Measurements from ENCODE around the gene RBMS1. TPM values are rescaled to one million over a fixed set of nuclear protein-coding genes. Genes with fewer than 3 reads are reported as not detected.

The RBMS1 gene
- total RNA-seq, 1 donor from 2014 or later: 53.0 TPM

GRCh38 chr2:160242893-160243564 is 250.6 kb downstream of the RBMS1 start:
- intact Hi-C loops (cut with DNase I): no loop called here
- peak; percentile 45 for ATAC-seq (ENCODE audit: poor library complexity)
- DNase-seq: no peak

- DNase-seq (no peak), ATAC-seq (ENCODE audit: poor library complexity) (peak; percentile 59)
- intact Hi-C loops (cut with DNase I): no loop called here
These were observed 252.1 kb downstream of the RBMS1 start for GRCh38 chr2:160241251-160242137.

GRCh38 chr2:160239436-160239835 is 254.2 kb downstream of the RBMS1 start:
- DNase-seq: no peak
- intact Hi-C loops (cut with DNase I): no loop called here
- no peak for ATAC-seq (ENCODE audit: poor library complexity)

GRCh38 chr2:160238392-160238791 is 255.2 kb downstream of the RBMS1 start:
- intact Hi-C loops (cut with DNase I): no loop called here
- ATAC-seq (ENCODE audit: poor library complexity) (peak; percentile 43), DNase-seq (no peak)

GRCh38 chr2:160232905-160233475 is 260.6 kb downstream of the RBMS1 start:
- no peak for DNase-seq
- no peak for ATAC-seq (ENCODE audit: poor library complexity)
- intact Hi-C loops (cut with DNase I): no loop called here

- no peak for ATAC-seq (ENCODE audit: poor library complexity)
- DNase-seq: no peak
- intact Hi-C loops (cut with DNase I): no loop called here
These were observed 264.0 kb downstream of the RBMS1 start for GRCh38 chr2:160229591-160229990.

- intact Hi-C loops (cut with DNase I): no loop called here
- DNase-seq (no peak), ATAC-seq (ENCODE audit: poor library complexity) (no peak)
These were observed 265.3 kb downstream of the RBMS1 start for GRCh38 chr2:160228141-160228917.

GRCh38 chr2:160227293-160227915 is 266.2 kb downstream of the RBMS1 start:
- intact Hi-C loops (cut with DNase I): no loop called here
- ATAC-seq (ENCODE audit: poor library complexity) (no peak), DNase-seq (no peak)

GRCh38 chr2:160226367-160226766 is 267.2 kb downstream of the RBMS1 start:
- intact Hi-C loops (cut with DNase I): no loop called here
- ATAC-seq (ENCODE audit: poor library complexity) (no peak), DNase-seq (no peak)

GRCh38 chr2:160225722-160226121 is 267.9 kb downstream of the RBMS1 start:
- ATAC-seq (ENCODE audit: poor library complexity): no peak
- DNase-seq: no peak
- intact Hi-C loops (cut with DNase I): no loop called here

GRCh38 chr2:160224507-160224906 is 269.1 kb downstream of the RBMS1 start:
- DNase-seq: no peak
- no peak for ATAC-seq (ENCODE audit: poor library complexity)
- intact Hi-C loops (cut with DNase I): no loop called here

- intact Hi-C loops (cut with DNase I): no loop called here
- ATAC-seq (ENCODE audit: poor library complexity) (no peak), DNase-seq (no peak)
These were observed 269.5 kb downstream of the RBMS1 start for GRCh38 chr2:160224060-160224459.

GRCh38 chr2:160223560-160223959 is 270.0 kb downstream of the RBMS1 start:
- no peak for DNase-seq
- no peak for ATAC-seq (ENCODE audit: poor library complexity)
- intact Hi-C loops (cut with DNase I): no loop called here

GRCh38 chr2:160222546-160223283 is 270.9 kb downstream of the RBMS1 start:
- DNase-seq (no peak), ATAC-seq (ENCODE audit: poor library complexity) (no peak)
- intact Hi-C loops (cut with DNase I): no loop called here

All from Right ventricle myocardium superior (tissue), 1 donor.